Ovary (tissue), 9 donors: Measurements from ENCODE around the gene GIMD1. TPM values are rescaled to one million over a fixed set of nuclear protein-coding genes. Genes with fewer than 3 reads are reported as not detected.

ENCODE experiments used
- DNase-seq, 5 donors: peaks; one replicate each; pipeline ENCODE4 v3.0.0-alpha.2; 2019 to 2020
- H3K27ac ChIP-seq, 2 donors: fragments of 200-600 bp; one replicate each; pipeline versions ENCODE4 v1.5.1 to v1.8.0; 2019 to 2022
- H3K27me3 ChIP-seq: fragments of 200-600 bp; one replicate; pipeline ENCODE4 v1.8.0; 2022
- H3K36me3 ChIP-seq: fragments of 200-600 bp; sonication (generic); one replicate; pipeline ENCODE4 v1.5.1; 2019
- H3K4me1 ChIP-seq: one replicate; pipeline ENCODE4 v1.8.1; 2013; ENCODE audit warnings: mild to moderate bottlenecking, moderate library complexity; ENCODE audit not compliant: insufficient read depth
- H3K4me3 ChIP-seq: fragments of 200-600 bp; sonication (generic); one replicate; pipeline ENCODE4 v1.5.1; 2017
- H3K9me3 ChIP-seq, 2 donors: fragments of 200-600 bp in 1 of 2; sonication (generic) in 1 of 2; one replicate each; pipeline versions ENCODE4 v1.5.1 to v1.8.1; 2013 to 2019; ENCODE audit warnings: mild to moderate bottlenecking in 1 of 2, moderate library complexity in 1 of 2
- EP300 ChIP-seq: sonication (generic); formaldehyde crosslinking; IDR thresholded peaks from one replicate; pipeline ENCODE4 v1.6.1; 2017; ENCODE audit warnings: antibody characterized with exemption
- POLR2A ChIP-seq: fragments of 450-650 bp; IDR thresholded peaks from one replicate; pipeline ENCODE4 v1.6.1; 2017; ENCODE audit warnings: antibody characterized with exemption, mild to moderate bottlenecking, moderate library complexity
- WGBS, 3 donors: extraction: QIAGEN DNeasy Blood & Tissue Kit in 1 of 3; methylation state at CpG; one replicate each; pipeline versions ENCODE4 v1.1.5 to v1.1.7; 2013 to 2017; 5-methylcytosine and 5-hydroxymethylcytosine counted together
- intact Hi-C, 4 donors: fragments of 100-400 bp; cut with DNase I; formaldehyde crosslinking; loops; one replicate each; pipeline versions ENCODE4 v1.11.0 to v1.15.1; 2022 to 2023
- polyA plus RNA-seq, 2 donors: library from polyadenylated mRNA; stranded (reverse); fragments of 200-250 nt in 1 of 2; fragments of 350-450 nt in 1 of 2; fragmentation: Illumina TruSeq in 1 of 2; extraction: RNeasy Lipid Tissue Mini Kit (QIAGEN cat#74804) in 1 of 2; gene quantifications; one replicate each; pipeline ENCODE4 v1.2.3, GENCODE V29; 2013 to 2014
- total RNA-seq, 7 donors: library from RNA; depleted of rRNA in 2 of 7; stranded (reverse); fragments of >200 nt in 2 of 7; fragmentation: NEBNext Ultra II Directional in 3 of 7; extraction: Animal tissue kit (Norgen Biotek cat#: 25700) in 3 of 7; gene quantifications; one replicate each; pipeline versions ENCODE4 v1.1.0 to v1.2.4, GENCODE V29; 2016 to 2023
- TF ChIP-seq, protein P1 (sequence below), 3 donors: fragments of 450-650 bp in 2 of 3; fragments of 200-600 bp in 1 of 3; IDR thresholded peaks; one replicate each; pipeline versions ENCODE4 v1.5.1 to v1.8.0; 2016 to 2022; ENCODE audit warnings: antibody characterized with exemption in 3 of 3, mild to moderate bottlenecking in 1 of 3
- donor health status: DM: no; HTN: no; CAD: no; lungs with moderate emphysema.
- donor health status: DM: no; HTN: no; CAD: no.
- donor health status: Bipolar disorder and iron deficiency.
- donor health status: DM: yes; HTN: yes; CAD: no.
- donor health status: DM: no; HTN: no; CAD: no.
- donor health status: DM: yes; HTN: yes; CAD: no.

Gene GIMD1
- total and polyA plus RNA-seq, 9 donors: not detected

- 80 to 91% (median 80%) methylated on average over 1 of the region's 1 CpG for WGBS, 3 donors
- DNase-seq: no peak
- no peak overlapping the region for H3K27ac ChIP-seq
- no peaks in the 10 kb centered on the region for H3K36me3 ChIP-seq
- no peaks in the 10 kb centered on the region for H3K27me3 ChIP-seq
- H3K4me1 ChIP-seq: peaks cover 2% of the 10 kb centered on the region
- no peak overlapping the region for H3K4me3 ChIP-seq
- H3K9me3 ChIP-seq: no peaks in the 10 kb centered on the region
- no peak for TF ChIP-seq POLR2A
- no peak for TF ChIP-seq EP300
- TF ChIP-seq, protein P1, sequence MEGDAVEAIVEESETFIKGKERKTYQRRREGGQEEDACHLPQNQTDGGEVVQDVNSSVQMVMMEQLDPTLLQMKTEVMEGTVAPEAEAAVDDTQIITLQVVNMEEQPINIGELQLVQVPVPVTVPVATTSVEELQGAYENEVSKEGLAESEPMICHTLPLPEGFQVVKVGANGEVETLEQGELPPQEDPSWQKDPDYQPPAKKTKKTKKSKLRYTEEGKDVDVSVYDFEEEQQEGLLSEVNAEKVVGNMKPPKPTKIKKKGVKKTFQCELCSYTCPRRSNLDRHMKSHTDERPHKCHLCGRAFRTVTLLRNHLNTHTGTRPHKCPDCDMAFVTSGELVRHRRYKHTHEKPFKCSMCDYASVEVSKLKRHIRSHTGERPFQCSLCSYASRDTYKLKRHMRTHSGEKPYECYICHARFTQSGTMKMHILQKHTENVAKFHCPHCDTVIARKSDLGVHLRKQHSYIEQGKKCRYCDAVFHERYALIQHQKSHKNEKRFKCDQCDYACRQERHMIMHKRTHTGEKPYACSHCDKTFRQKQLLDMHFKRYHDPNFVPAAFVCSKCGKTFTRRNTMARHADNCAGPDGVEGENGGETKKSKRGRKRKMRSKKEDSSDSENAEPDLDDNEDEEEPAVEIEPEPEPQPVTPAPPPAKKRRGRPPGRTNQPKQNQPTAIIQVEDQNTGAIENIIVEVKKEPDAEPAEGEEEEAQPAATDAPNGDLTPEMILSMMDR (IDR thresholded peaks at IDR 0.05): no peak
- intact Hi-C loops: no loop called here
Observed at GRCh38 chr4:106347167-106347566, 21.4 kb downstream of the GIMD1 start.

- DNase-seq: no peak
- TF ChIP-seq POLR2A: no peak
- TF ChIP-seq EP300: no peak
- TF ChIP-seq, protein P1 (IDR thresholded peaks at IDR 0.05): no peak
- Histone ChIP-seq H3K4me3 (no peak overlapping the region), H3K27me3 (no peaks in the 10 kb centered on the region), H3K4me1 (peaks cover 2% of the 10 kb centered on the region), H3K36me3 (no peaks in the 10 kb centered on the region), H3K27ac (no peak overlapping the region), H3K9me3 (no peaks in the 10 kb centered on the region)
- intact Hi-C loops: no loop called here
- 59 to 62% (median 60%) methylated on average over 1 of the region's 1 CpG for WGBS, 3 donors
Observed at GRCh38 chr4:106344647-106344970, 24.0 kb downstream of the GIMD1 start.

DNA sequence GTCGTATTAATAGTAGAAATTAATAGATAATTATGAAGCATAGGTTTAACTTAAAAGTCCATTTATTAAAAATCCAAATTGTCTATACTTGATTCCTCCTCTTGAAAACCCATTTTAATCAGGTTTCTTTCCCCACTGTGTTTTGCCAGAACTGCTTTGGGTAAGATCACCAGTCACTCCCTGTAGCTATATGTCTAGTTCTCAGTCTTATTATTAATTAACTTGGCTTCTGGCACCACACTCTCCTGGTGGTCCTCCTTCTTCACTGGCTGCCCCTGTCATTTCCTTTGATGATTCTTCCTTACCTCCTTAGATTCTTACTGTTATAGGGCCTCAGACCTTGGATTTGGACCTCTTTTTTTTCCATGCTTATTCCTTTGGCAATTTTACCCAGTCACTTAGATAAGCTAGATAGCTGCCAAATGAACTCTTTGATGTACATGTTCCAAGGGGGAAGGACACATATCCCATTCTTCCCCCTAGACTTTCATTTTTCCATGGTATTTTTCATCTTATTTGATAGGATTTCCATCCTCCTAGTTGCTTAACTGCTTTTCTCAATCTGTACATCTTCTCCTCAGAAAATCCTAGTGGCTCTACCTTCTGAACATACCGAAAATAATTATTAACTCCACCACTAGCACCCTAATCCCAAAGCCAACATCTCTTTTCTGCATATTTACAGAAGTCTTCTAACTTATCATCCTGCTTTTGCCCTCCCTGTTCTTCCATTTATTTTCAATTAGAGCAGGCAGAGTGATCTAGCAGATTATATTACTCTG lies 24.5 kb downstream of the GIMD1 start:
- no peaks in the 10 kb centered on the region for H3K27me3 ChIP-seq
- no peaks in the 10 kb centered on the region for H3K9me3 ChIP-seq
- TF ChIP-seq POLR2A (no peak), EP300 (no peak)
- TF ChIP-seq, protein P1 (IDR thresholded peaks at IDR 0.05): no peak
- intact Hi-C loops: no loop called here
- no peak overlapping the region for H3K4me3 ChIP-seq
- 95 to 97% (median 95%) methylated on average over 2 of the region's 2 CpGs for WGBS, 3 donors
- no peaks in the 10 kb centered on the region for H3K36me3 ChIP-seq
- DNase-seq: no peak
- no peak overlapping the region for H3K27ac ChIP-seq
- peaks cover 2% of the 10 kb centered on the region for H3K4me1 ChIP-seq

- H3K27me3 ChIP-seq: no peaks in the 10 kb centered on the region
- peaks cover 2% of the 10 kb centered on the region for H3K4me1 ChIP-seq
- no peak for TF ChIP-seq POLR2A
- H3K9me3 ChIP-seq: no peaks in the 10 kb centered on the region
- no peak overlapping the region for H3K27ac ChIP-seq
- no peak overlapping the region for H3K4me3 ChIP-seq
- intact Hi-C loops: no loop called here
- H3K36me3 ChIP-seq: no peaks in the 10 kb centered on the region
- no peak for DNase-seq
- 95 to 98% (median 96%) methylated on average over 1 of the region's 1 CpG for WGBS, 3 donors
Observed at GRCh38 chr4:106340774-106341173, 27.8 kb downstream of the GIMD1 start.

DNA sequence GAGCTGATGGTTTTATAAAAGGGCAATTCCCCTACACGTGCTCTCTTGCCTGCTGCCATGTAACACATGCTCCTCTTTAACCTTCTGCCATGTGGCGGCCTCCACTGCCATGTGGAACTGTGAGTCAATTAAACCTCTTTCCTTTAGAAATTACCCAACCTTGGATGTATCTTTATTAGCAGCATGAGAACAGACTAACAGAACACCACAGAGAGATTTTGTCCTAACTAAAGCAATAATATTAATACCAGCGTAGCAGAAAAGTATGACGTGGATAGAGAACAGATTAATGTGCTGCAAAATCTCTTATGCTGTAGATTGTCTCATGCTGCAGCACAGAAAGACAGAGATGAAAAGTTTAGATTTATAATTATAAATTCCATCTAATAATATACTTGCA lies 29.1 kb downstream of the GIMD1 start:
- Histone ChIP-seq H3K27me3 (no peaks in the 10 kb centered on the region), H3K9me3 (no peaks in the 10 kb centered on the region), H3K27ac (no peak overlapping the region), H3K4me1 (peaks cover 2% of the 10 kb centered on the region), H3K4me3 (no peak overlapping the region), H3K36me3 (no peaks in the 10 kb centered on the region)
- DNase-seq: no peak
- intact Hi-C loops: no loop called here
- 86 to 96% (median 95%) methylated on average over 4 of the region's 4 CpGs for WGBS, 3 donors
- TF ChIP-seq, protein P1 (IDR thresholded peaks at IDR 0.05): no peak
- TF ChIP-seq EP300 (no peak), POLR2A (no peak)
